ENCODE measurements around the gene CHST10.

The CHST10 gene

DNA sequence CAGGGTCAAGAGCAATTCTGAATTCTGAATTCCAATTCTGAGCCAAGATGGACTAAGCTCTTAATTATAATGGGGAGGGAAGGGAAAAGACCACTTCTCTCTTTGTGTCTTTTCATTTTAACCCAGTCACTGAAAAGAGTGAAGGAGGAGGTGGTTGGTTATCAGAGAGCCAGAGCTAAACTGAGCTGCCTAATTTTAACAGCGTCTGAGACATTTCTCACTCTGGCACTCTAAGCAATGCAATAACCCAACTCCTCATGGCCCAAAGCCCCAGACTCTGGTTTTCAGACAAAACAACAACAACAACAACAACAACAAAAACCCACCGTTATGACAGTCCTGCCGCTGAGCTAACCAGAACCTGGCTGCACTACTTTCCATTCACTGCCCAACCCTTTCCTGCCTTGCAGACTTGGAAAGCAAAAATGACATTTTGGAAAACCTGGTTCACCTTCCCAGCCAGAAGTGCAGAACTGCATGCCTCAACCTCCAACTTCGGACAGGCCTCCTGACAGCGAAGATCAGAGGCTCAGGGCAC, 1.0 kb downstream of the CHST10 start:
- DNase-seq (ENCODE audit: low spot score), result no peak

- DNase-seq (ENCODE audit: low spot score), result no peak
Observed at GRCh38 chr2:100413571-100413970, 3.9 kb downstream of the CHST10 start.

GRCh38 chr2:100412881-100413321, 4.6 kb downstream of the CHST10 start:
- DNase-seq (ENCODE audit: low spot score), result no peak

GRCh38 chr2:100412466-100412865, 5.0 kb downstream of the CHST10 start:
- no peak for DNase-seq (ENCODE audit: low spot score)

DNA sequence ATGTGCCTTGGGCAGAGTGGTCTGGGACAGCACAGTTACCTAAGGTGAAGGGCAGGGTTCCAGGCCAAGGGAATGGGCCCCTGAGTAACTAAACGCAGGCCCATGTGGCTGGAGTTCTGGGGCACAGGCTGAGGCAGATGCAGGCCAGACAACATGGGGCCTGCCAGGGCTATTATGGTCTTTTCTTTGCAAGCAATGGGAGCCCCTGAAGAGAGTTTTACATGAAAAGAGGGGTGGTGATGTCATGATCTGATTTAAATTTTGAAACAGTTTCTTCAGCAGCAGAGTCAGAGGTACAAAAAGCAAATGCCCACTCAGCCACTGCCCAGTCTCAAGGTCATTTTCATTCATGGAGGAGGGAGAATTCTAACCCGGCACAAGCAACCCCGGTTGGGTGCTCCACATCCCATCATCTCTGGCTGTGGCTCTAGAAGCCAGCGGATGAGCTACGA, 5.6 kb downstream of the CHST10 start:
- DNase-seq (ENCODE audit: low spot score), result no peak

DNA sequence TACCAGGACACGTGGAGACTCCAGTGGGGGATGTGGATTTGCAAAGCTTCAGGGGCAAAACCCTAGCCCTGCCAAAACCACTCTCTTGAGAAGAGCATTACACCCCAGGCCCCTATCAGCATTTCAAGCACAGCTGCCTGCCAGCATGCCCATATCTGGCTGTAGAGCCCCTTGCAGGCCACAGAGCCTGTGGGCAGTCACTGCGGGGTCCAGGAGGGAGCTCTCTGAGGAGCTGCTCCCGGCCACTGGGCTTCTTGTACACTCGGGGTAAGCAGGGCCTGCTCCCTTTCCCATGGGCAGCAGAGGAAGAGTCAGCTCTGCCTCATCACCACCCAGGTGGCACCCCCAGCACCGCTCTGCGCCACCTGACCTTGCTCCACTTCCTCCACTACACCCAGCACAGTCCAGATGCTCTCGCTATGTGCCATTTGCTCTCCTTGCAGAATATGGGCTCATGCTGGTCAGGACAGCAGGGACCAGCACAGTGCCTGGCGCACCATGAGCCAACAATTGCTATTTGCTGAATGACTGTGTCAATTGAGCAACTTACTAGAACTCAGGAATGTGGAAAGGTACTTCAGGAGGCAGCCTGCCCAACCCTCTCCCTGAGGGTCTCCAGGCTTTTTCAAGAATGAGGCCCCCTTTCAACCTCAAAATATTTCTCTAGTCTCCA, 7.4 kb downstream of the CHST10 start:
- DNase-seq (ENCODE audit: low spot score), result peak; percentile 37

DNA sequence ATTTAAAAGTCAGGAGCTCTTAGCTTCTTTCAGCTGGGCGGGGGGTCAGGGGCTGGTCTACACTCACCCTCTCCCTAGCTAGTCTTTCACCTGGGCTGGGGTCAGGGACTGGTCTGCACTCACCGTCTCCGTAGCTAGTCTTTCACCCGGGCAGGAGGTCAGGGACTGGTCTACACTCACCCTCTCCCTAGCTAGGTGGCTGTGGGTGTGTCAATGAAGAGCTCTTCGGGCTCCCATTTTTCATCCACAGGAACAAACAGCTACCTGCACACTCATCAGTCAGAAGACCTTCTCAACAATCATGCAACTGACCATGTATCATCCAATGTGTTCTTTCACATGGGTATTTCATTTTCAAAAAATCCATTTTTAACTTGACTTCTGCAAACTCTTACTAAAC, 8.0 kb downstream of the CHST10 start:
- peak; percentile 15 for DNase-seq (ENCODE audit: low spot score)

- DNase-seq (ENCODE audit: low spot score), result no peak
Observed at GRCh38 chr2:100408941-100409340, 8.5 kb downstream of the CHST10 start.

- DNase-seq (ENCODE audit: low spot score), result no peak
Observed at GRCh38 chr2:100408104-100408503, 9.4 kb downstream of the CHST10 start.

DNA sequence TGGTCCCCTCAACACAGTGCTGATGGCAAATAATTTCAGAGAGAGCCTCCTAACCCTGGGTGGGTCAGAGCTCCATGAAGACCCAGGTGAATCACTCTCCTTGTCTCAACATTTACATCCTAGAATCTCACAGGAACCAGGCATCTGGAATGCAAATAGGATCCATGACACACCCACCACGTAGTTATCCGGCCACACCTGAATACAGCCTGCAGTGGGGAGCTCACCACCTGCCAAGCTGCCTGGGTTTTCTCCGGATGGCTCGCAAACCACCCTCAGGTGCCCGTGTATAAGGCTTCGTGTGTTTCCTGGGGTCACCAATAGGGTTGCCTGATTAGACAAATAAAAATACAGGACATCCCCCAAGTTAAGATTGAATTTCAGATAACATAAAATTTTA, 9.9 kb downstream of the CHST10 start:
- DNase-seq (ENCODE audit: low spot score), result no peak

DNA sequence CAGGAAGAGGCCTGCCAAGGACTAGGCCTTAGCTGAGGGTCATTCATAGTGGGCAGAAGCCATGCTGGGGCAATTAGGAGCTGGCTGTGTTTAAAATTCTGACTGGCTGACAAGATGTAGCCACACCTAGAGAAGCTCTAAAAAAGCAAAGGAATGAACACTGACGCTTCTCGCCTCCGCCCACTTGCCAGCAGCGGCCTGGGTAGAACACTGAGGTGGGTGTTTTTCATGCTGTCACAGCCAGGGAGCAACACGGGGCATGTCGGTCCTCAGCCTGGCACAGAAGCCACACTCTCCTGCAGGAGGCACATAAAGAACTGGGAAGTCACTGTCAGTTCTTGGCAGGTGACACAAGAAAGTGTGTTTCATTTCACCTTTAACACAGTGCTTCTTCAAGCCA, 10.4 kb downstream of the CHST10 start:
- no peak for DNase-seq (ENCODE audit: low spot score)

DNA sequence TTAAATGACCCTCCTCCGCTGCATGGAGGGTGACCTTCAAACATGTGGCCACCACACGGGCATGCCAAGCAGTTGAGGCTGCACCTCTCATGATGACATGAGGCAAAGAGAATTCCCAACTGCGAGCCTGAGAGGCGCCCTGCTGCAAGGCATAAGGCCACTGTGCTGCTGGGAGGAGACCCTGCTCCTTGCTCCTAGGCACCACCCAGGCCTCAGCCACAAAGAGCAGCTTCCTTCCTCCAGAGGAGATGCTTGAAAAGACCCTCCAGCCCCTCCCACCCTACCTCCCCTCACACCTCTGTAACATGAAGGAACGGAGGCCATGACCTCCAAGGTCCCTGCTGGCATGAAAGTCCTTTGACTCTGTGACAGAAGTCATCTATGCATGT, 11.4 kb downstream of the CHST10 start:
- DNase-seq (ENCODE audit: low spot score), result no peak

DNA sequence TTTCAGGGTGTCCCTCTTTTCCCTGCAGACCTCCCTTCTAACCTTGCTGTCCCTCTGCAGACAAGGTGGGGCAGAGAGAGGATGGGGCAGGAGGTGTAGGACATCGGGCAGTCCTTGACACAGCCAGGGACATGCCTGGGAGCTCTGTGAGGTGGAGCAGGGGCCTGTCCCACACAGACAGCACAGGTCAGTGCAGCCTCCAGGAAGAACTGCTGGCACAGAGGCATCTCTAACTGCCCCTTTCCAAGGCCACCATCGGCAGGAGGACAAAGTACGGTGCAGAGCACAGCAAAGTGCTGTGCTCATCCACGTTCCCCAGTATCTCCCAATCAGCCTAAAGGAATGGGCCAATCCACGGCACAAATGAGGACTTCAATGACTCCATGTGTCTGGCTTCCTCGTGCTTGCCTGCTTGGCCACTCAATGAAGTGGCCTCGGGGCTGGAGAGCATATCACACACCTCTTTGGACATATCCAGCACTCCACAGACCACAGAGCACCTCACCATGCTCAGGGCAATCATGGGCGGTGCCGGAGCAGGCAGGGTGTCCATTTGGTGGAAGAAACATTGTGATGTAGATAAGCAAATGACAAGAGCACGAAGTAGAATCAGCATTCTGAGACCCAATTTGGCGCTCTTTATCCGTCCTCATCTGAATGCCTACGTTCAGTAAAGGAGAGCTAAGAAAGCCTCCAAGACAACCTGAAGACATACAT, 11.9 kb downstream of the CHST10 start:
- no peak for DNase-seq (ENCODE audit: low spot score)

DNA sequence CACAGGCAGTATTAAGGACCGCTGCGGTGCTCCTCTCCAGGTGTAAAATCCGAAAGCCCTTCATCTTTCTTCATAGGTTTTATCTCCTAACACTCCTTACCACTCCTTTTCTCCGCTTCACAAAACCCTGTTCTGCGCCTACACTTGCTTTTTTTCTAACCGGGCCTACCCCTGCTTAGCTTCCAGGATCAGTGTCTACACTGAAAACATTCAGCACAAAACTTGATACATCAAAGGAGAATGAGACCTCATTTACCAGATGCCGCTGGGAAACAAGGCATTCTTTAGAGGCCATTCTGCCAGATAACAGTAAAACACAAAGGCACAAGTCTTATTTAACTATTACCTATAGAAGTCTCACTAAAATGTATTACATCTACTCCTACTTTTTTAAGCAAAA, 13.1 kb downstream of the CHST10 start:
- DNase-seq (ENCODE audit: low spot score), result no peak

DNA sequence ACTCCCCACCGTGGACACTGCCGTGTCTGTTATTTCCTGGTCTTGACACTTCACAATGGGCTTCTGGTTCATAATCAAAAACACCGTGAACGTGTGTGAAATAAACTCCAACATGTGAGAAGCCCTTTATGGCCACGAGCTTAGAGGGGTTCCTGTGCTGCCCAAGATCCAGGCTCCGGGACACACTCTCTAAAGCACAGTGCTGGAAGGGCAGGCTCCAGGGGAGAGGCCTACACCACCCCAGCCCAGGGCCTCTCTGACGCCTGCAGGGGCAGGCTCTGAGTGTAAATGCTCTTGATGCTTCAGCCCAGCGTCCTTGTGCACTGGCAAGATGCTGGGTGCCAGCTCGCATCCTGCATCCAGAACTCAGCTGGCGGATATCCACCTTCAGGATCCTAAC, 13.7 kb downstream of the CHST10 start:
- DNase-seq (ENCODE audit: low spot score), result no peak

DNA sequence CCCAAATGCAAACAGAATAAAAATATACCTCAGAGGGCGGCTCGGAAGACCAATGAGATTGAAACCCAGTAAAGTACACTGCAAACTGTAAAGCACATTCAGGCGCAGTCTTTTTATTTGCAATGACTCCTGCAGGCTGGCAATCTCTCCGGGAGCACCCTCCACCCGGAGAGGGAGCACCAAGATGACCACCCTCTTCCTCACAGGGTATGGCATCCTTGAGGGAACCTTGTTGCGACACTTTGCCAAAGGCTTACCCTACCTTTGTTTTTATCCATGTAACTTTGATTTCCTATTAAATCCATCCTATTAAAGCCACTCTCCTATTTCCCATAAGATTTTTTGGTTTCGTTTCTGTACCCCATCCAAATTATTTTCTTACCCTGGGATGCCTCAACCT, 16.2 kb downstream of the CHST10 start:
- no peak for DNase-seq (ENCODE audit: low spot score)

GRCh38 chr2:100399714-100400113, 17.8 kb downstream of the CHST10 start:
- no peak for DNase-seq (ENCODE audit: low spot score)

DNA sequence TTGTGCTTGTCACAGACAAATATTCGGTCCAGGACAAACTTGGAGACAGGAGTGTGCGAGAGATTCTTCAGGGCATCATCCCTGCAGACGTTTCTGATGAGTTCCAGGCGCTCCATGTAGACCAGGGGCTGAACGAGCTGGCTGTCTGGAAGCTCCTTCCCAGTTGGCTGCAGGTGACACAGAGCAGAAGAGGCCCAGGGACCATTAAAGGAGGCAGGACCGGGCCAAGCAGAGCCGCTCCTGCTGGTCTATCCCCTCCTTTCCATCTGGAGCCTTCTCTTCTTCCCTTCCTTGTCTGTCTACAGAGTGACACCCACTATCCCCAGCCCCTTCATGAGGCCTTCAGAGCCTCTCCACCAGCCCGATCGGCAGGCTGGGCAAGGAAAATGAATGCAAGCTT, 19.5 kb downstream of the CHST10 start:
- peak; percentile 44 for DNase-seq (ENCODE audit: low spot score)

DNA sequence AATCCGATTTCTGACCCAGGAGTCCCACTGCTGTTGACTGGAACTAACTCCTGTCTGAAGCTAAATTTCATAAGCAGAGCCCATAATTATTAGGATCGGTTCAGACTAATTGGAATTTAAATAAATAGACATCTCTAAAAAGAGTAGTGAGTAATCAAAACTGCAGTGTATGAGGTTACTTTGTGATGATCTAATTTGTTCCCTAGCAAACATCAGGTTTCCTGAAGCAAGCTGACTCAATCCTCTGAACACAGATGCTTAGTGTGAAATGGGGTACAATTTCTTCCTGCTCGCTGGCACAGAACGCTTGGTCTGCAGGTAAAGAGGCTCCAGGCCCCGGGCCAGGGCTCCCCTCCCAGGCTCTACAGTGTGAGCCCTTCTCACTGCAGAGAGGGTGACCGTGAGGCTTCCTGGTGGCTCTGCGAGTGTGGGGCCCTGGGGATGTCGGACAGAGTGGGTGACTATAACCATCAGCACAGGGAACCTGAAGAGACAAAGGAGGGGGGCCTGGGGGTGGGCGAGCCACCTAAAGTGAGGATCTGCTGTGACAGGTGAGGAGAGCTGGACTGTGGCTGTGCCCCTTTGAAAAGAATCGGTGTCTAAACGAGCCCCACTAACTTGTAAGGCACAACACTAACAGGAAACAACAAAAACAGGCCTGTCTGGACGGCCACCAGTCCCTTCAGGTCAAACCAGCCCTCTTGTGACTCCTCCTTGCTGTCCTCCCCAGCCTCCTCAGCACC, 20.2 kb downstream of the CHST10 start:
- DNase-seq (ENCODE audit: low spot score), result no peak

- DNase-seq (ENCODE audit: low spot score), result peak; percentile 31
Observed at GRCh38 chr2:100396483-100396882, 21.0 kb downstream of the CHST10 start.

- DNase-seq (ENCODE audit: low spot score), result peak; percentile 15
Observed at GRCh38 chr2:100395532-100396350, 21.7 kb downstream of the CHST10 start.

DNA sequence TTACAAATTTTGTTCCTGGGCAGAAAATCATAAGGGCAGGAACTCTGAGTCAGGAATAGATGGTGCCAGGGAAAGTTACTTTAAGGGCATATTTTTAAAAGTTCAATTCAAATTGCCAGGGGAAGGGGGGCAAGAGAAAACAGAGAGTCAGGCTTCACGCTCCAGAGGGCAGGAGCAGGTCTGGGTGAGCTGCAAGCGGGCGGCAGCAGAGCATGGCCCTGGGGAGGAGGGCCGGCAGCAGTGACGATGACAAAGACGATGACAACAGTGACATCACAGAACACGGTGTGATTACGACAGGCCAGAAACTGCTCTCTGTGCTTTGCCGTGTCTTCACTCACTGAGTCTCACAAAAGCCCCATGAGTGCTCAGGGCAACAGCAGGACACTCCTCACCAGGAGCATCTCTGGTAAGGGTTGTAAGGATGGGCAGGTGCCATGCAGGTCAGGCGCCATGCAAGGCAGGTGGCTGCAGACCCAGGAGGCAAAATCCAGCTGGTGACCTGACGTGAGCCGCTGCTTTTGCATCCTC, 23.3 kb downstream of the CHST10 start:
- DNase-seq (ENCODE audit: low spot score), result no peak
